ENCODE measurements around the gene FAM162A.
"Not testable (repeated sequence)": the region's sequence is repeated elsewhere in the genome, so short reads cannot be mapped to it uniquely, and the experiment has no call there.

Gene FAM162A

GRCh38 chr3:122427857-122428471, 44.0 kb downstream of the FAM162A start:
- DNase-seq, result no peak

- DNase-seq, result no peak
Measured at GRCh38 chr3:122430371-122430770, 46.4 kb downstream of the FAM162A start.

GRCh38 chr3:122435950-122436349, 52.0 kb downstream of the FAM162A start:
- DNase-seq, result no peak

DNA sequence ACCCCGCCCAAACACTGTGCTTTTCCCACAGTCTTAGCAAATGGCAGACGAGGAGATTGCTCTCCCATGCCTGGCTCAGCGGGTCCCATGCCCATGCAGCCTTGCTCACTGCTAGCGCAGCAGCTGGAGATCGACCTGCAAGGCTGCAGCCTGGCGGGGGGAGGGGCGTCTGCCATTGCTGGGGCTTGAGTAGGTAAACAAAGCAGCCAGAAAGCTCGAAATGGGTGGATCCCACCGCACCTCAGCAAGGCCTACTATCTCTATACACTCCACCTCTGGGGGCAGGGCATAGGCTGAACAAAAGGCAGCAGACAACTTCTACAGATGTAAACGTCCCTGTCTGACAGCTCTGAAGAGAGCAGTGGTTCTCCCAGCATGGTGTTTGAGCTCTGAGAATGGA, 59.1 kb downstream of the FAM162A start:
- no peak for DNase-seq

GRCh38 chr3:122443762-122444490, 59.9 kb downstream of the FAM162A start:
- DNase-seq, result not testable (repeated sequence)

DNA sequence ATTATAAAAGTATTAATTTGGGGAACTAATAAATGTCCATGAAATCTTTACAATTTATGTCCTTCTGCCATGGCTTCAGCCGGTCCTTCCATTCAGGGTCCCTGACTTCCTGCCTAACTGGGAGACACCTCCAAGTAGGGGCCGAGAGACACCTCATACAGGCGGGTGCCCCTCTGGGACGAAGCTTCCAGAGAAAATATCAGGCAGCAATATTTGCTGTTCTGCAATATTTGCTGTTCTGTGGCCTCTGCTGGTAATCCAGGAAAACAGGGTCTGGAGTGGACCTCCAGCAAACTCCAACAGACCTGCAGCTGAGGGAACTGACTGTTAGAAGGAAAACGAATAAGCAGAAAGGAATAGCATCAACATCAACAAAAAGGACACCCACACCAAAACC, 60.5 kb downstream of the FAM162A start:
- not testable (repeated sequence) for DNase-seq

GRCh38 chr3:122448218-122448617, 64.2 kb downstream of the FAM162A start:
- not testable (repeated sequence) for DNase-seq

GRCh38 chr3:122451371-122451770, 67.4 kb downstream of the FAM162A start:
- no peak for DNase-seq

- no peak for DNase-seq
Measured at GRCh38 chr3:122456074-122456473, 72.1 kb downstream of the FAM162A start.

- no peak for DNase-seq
Measured at GRCh38 chr3:122457706-122458105, 73.7 kb downstream of the FAM162A start.

- no peak for DNase-seq
Measured at GRCh38 chr3:122458992-122459391, 75.0 kb downstream of the FAM162A start.

GRCh38 chr3:122461806-122462205, 77.8 kb downstream of the FAM162A start:
- DNase-seq, result no peak
